ENCODE data around the gene CFAP77.

The CFAP77 gene

DNA sequence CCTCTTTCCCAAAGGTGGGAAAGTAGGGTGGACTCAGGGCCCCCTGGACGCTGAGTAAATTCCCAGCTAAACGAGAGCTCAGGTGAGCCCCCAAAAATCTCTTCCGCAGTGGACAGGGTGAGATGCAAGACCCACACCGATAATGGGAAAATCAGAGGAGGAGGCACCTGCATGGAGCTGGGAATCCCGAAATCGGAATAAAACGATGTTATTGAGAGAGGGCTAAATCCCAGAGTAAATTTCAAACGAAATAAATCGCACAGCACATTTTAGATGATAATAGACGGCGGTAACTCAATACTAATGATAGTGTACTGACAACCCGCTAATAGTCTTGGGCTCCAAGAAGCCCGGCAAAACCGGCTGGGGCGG, 169.4 kb downstream of the CFAP77 start:
- DNase-seq: no peak

DNA sequence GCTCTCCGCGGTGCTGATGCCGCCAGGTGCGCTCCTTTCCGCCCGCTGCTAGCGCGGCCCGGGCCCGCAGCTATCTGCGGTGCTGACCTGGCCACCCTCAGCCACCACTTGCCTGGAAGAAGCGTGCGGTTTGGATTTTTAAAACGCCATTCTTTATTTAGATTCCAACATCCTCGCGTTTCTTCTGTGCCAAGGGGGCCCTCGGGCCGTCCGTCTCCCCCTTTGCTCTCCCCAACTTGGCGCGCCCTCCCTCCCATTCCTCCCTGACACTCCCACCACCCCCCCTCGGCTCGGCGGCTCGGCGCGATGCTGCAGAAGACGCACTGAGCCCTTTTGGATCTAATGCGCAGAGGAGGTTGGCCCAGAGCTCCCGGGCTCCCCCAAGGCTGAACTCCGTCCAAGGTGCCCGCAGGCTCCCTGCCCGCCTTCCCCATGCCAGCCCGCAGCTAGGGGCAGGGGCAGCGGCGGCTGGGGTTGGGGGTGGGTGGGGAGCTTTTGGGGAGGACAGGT, 172.3 kb downstream of the CFAP77 start, which contains the start of gene BARHL1:
TSS of gene BARHL1 (plus strand) at position 331 of the 510 bp plus-strand sequence. CDS start 192 bp downstream, outside the sequence.
- DNase-seq: no peak

DNA sequence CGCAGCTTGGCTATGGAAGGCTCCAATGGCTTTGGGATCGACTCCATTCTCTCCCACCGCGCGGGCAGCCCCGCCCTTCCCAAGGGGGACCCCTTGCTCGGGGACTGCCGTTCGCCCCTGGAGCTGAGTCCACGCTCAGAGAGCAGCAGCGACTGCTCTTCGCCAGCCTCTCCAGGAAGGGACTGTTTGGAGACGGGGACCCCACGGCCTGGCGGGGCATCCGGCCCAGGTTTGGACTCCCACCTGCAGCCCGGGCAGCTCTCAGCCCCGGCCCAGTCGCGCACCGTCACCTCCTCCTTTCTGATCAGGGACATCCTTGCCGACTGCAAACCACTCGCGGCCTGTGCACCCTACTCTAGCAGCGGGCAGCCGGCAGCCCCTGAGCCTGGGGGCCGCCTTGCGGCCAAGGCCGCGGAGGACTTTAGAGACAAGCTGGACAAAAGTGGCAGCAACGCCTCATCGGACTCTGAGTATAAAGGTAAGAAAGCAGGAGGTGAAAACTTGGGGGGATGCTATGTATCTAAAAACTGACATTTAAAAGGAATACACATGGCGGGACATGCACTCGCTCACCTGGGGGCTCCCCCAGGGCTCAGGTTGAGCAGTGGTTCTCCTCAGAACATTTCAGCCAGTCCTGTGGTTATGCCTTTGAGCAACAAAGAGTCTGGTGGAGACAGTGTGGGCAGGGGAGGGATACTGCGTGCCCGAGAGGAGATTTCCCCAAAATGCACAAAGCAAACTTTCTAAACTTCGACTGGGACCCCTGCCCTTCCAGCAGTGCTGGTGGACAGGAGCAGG, 173.0 kb downstream of the CFAP77 start:
- DNase-seq: no peak

DNA sequence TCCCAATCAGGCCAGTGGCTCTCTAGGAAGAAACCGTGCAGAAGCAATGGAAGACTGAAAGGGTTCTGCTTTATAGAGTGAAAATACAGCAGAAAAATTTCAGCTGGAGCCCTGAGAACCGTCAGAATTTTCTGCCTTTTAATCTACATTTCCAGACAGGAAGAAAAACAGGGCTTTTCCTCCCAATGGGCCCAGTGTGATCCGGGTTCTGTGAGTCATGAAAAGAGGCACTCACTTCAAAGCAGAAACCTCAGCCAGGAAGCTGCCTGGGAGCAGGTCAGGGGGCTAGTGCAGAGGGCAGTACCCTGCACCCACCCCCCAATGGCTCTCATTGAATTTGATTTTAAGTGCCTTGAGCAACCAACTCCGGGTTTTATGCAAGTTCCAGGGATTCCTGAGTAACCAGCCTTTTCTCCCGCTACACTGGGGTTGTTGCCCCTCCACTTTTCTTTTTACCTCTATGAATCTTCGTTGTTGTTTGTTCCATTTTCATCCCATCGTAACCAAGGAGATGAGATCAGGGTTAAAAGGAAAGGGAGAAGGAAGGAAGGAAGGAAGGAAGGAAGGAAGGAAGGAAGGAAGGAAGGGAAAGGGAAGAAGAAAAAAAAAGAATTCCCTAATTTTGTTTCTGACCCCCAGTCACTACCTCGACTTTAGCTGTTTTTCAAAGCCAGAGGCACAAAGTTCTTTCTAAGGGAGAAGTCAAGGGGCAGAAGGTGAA, 173.7 kb downstream of the CFAP77 start:
- DNase-seq: no peak

DNA sequence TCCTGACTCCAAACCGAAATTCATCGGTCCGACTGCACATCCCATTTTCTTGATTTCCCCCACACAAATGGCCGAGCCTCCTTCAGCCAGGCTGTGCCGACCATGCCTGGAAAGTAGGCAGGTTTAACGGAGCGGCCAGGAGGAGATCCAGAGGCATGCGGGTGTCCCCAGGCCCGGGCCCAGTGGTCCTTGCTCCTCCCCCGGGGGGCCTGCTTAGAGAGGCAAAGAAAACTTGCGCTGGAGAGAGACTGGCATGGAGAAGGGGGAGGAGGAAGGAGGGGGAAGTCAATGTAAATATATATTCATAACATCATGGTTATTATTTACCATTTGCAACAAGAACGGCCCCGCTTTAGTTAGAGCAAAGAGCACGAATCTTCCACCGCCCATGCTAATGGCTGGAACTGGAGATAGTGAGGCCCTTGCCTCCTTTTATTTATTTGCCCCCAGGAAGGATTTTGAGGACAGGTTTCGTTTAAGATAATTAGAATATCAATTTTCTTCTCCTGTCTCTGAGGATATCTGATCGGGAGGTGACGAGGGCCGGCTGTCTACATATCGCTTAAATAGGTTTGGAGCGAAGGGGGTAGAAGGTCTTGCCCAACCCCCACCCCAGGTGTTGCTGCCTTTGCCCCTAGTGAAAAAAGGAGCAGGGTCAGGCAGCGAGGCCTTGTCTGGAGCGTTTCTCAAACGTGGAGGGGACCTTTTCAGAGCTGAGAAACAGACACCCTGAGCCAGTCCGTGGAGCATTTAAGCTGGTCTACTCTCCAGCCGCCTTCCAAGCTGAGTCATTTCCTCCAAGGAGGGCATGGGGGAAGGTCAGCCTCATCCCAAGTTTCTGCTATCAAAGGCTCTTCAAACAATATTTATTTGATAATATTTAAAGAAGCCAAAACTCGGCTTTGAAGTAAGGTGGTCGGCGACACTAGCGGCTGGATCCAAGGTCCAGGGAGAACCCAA, 174.9 kb downstream of the CFAP77 start:
- no peak for DNase-seq

DNA sequence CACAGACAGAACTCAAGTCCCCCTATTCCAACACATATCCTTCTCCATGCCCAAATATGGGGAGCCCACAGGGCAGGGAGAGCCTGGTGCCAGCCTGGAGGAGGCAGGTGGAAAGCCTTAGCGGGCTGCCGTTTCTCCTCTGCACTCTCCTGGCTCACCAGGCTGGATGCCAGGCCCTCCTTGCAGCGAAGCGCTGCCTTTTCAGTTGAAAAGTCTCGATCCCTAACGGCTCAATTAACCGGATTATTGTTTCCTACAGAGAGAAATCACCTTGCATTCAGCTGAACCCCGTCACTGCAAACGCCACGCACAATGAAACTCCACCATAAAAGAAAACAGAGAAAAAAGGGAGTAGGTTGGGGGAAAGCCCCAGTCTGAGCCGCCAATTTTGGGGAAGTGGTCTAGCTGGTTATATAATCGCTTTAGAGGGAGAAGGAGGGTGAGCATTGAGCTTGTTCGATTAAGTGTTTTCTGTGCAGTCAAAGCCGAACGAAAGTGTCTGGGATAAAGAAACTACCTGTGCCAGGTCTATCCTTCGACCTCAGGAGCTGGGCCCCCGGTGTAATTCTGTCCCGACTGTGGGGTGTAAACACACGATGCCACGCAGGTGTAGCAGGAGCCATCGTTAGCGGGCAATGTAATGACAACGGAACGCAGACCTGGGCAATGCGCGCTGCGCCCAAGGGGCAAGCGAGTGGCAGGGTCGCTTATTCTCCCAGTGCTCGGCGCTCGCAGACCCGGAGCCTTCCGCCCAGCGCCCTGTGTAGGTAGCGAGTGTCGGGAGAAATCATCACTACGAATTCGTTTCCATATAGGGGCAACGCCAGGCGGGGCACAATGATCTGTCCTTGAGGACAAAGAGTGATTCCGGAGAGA, 176.2 kb downstream of the CFAP77 start:
- no peak for DNase-seq

DNA sequence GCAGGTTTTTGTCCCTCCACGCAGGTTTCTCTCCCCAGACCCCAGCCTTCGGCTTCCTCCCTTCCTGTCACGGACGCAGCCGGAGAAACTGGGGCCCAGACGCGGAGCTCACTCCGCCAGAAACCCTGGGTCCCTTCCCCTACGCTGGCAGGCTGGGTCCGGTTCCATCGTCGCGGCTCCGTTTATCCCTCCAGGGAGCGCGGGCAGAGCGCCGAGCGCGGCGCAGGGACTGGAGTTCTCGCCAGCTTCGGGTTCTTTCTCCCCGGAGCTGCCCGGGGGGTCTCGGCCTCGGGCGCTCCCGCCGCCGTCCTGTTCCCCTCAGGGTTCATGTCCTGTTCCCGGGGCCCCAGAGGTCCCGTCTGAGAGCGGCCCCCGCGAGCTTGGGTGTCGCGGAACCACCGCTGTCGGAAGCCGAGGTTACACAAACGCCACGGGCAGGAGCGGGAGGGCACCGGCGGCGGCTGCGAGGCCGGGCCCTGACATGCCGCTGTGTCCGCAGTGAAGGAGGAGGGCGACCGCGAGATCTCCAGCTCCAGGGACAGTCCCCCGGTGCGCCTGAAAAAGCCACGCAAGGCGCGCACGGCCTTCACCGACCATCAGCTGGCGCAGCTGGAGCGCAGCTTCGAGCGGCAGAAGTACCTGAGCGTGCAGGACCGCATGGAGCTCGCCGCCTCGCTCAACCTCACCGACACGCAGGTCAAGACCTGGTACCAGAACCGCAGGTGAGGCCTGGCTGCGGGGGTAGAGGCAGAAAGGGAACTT, 177.0 kb downstream of the CFAP77 start:
- DNase-seq: no peak

DNA sequence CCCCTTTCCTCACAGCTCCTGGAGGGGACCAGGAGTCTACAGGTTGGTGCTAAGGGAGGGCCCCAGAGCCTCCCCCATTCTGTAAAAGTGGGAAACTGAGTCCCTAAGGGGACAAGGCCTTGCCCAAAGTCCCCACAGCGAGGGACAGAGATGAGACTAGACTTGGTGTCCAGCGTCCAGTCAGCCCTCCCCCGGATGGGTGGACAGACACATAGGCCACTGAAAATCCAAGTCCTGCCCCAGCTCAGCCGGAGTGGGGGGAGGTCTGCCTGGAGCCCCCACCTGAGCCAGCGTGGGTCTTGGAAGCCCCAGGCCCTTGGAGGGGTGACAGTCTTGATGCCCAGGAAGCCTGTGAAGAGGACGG, 177.6 kb downstream of the CFAP77 start:
- no peak for DNase-seq

DNA sequence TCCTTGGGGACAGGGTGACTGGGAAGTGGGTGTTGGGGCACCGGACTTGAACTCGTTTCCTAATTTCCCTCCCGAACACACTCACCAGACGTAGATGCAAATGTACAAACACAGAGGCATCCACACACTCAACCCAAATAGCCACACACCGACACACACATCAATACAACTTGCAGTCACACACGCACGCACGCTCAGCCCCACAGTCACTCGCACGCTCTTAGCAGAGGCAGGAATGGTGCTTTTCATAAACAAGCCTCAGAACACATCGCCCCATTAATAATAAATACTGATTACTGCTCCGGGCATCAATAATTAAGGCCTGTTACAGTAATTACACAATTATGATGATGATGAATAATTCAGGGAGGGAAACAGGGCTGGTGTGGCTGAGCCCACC, 178.1 kb downstream of the CFAP77 start:
- no peak for DNase-seq

DNA sequence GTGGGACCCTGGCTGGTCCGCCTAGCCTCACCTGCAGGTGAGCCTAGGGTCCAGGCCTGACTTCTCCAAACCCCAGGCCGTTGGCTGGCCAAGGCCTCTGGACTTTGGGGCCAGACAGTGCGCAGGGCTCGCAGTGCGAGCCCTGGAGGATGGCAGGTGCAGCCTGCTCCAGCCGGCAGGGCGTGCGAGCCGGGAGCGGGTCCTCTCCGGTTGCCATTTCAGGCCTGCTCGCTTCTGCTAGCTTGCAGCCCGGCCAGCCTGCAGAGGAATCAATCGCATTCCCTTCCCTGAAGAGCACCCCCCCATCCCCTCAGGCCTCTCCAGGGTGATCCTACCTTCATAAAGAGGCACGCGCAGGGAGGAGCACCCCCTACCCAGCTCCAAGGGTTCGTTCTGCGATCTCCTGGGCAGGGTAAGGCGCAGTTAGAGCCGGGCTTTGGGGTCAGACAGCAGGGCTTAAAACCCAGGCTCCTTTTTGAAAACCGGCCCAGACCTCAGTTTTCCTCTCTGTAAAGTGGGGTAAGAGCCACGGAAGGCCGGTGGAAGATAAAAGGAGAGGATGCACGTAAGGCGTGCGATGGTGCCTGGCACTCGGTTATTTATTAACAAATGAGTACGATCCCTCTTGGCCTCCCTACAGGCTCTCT, 178.6 kb downstream of the CFAP77 start:
- DNase-seq: no peak

DNA sequence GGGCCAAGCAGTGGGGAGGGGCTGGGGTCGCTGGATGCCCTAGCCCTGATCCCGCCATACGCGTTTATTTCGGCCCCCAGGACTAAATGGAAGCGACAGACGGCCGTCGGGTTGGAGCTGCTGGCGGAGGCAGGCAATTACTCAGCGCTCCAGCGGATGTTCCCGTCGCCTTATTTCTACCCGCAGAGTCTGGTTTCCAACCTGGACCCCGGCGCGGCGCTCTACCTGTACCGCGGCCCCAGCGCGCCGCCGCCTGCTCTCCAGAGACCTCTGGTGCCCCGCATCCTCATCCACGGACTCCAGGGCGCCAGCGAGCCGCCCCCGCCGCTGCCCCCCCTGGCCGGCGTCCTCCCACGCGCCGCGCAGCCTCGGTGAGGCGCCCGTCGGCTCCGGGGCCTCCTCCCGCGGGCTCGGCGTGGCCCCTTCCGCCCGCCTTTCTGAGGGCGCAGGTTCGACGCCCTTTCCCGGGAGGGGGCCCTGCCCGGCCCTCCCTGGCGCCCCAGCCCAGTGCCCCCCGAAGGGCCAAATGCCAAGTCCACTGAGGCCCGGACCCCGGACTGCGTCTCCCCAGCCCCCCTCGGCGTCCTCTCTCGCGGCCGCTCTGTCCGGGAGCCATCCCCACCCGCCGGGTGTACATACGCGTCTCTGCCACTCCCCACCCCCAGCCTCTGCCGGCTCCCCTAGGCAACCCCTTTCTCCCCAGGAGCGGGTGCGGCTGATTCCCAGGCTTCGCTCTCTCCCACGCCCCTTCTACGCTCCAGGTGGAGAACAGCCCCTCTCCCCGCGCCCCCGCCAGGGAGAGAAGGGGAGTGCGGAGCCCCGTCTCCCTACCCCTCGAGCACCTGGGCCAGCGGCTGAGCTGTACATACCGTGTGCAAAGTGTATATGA, 179.4 kb downstream of the CFAP77 start:
- DNase-seq: no peak

DNA sequence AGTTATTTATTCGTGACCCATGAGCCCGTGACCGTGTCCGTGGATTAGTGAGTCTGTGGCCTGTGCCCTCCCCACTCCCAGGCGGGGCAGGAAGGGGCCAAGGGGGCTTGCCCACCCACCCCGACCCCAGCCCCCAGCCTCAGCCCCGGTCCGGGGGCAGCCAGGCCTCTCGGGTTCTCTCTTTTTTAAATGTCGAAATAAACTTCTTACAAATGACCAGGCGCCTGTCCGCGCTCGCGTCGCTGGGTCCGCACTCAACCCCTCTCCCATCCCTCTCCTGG, 180.0 kb downstream of the CFAP77 start:
- DNase-seq: no peak

DNA sequence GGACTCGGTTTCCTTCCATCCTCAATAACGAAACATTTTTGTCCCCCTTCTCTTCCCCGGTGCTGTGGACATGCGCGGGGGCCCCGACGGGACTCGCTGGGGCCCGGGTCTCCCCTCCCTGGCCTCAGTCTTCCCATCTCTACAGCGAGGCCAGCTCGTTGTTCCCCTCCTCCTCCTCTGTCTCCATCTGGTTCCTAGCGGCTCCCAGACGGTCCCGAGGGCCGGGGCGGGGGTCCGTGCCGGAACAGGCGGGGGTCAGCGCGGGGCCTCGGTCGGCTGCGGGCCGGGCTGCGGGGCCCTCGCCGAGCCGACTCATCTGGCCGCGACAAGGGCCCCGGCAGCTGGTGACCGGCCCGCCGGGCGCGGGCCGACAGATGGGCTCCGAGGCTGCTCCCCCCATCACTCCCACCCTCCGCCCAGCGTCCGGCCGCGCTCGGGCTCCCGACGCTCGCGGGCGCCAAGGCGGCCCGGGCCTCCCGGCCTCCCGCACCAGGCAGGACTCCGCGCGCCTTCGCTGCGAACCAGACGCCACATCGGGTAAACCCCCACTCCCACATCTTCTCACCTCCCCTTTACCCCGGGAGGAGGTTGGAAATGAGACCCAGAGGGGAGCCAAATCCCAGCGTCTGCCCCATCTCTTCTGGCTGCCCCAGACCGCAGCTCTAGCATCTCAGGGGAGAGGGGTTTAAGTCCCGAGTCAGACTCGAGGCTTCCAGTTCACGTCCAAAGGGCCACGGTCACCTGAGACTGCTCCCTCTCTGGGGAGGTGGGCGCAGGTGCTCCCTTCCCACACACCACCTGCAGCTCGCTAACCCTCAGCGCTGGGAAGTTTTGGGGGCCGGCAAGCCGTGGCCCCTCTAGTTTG, 180.5 kb downstream of the CFAP77 start:
- no peak for DNase-seq

DNA sequence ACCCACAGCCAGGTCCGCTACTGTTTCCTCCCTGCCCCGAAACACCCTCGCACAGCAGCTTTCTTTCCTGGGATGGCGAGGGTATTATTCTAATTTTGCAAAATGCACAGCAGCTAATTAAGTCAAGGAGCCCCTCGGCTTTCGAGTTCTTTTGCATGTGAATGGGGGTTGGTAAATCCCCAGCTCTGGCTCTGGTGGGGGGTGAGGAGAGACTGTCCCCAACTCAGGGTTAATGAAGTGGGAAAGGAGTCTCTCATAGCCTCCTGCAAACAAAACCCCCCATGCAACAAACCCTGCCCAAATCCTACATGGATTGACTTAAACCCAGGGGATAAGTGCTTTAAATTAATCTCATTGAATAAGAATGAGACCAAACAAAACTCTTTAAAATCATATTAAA, 181.2 kb downstream of the CFAP77 start:
- no peak for DNase-seq

DNA sequence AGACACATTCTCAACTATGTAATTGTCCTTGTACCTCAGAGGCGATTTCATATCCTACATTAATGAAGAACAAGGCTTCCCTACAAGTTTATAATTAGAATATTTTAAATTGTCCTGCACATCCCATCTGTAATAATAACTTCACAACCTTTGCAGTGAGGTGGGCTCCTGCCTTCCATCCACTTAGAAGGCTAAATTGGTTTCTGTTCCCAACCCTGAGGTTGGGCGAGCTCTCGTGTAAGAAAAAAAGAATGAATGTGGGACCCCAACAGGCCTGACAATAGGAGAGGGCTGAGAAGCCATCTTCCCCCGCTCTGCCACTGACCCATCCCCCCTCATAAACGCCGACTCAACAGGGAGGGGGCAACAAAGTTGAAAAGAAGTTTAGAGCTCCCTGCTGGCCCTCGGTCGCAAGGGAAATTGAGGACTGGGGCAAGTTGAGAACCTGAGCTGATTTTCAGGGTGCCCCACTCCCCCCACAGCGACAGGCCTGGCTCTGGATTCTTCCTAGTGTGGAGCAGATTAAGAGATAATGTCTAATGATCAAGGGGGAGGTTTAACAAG, 181.8 kb downstream of the CFAP77 start:
- no peak for DNase-seq

DNA sequence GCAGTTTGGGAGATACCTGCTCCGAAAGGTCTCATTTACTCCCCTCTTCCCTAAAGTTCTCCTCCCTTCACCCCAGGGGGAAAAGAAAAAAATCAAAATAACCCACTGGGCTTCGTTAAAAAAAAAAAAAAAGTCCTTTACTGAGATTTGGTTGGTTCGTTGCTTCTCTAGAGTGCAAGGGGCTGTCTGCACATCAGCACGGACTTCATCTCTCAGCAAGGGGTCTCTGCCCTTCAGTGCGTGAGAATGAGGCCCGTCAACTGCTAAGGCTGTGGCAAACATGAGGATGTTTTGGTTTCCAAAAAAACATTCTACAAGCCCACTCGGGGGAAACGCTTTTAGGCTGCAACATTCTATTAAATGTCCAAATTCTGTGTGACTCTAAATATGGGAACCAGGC, 182.4 kb downstream of the CFAP77 start:
- no peak for DNase-seq

DNA sequence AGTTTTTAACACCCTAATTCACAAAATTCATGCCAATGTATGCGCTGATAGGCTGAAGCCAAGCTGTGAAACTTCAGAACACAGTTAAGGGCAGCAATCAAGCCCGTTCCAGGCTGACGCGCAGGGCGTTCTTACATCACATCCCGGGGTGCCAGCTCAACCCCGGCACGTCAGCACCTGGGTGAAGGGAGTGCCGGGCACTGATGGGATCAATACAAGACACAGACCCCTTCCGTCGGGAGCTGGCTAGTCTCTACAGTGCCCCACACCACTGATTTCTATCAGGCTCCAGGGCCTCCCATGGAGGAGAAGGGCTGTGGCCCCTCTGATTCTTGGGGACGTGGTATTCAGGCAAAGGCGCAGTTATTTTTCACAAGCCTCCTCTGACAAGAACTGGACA, 184.4 kb downstream of the CFAP77 start:
- DNase-seq: no peak

All from hypothalamus (tissue), 51 donors.